Neural crest cell (in vitro differentiated cells): ENCODE data around the gene PRKCE. TPM values are rescaled to one million over a fixed set of nuclear protein-coding genes. Genes with fewer than 3 reads are reported as not detected.

ENCODE experiments used
- DNase-seq: peaks from one replicate; pipeline ENCODE4 v3.0.0; 2021; ENCODE audit warnings: low read depth, mixed read lengths, low spot score
- H3K27ac Mint-ChIP-seq: one replicate; pipeline ENCODE4 v1.8.0; 2021; ENCODE audit warnings: mild to moderate bottlenecking, mixed read lengths; ENCODE audit not compliant: unreplicated experiment
- H3K27me3 Mint-ChIP-seq: 2 replicates; pipeline ENCODE4 v1.8.0; 2021; ENCODE audit warnings: low read depth, mild to moderate bottlenecking, mixed read lengths
- H3K36me3 Mint-ChIP-seq: 2 replicates; pipeline ENCODE4 v1.8.0; 2021; ENCODE audit warnings: low read depth, mild to moderate bottlenecking, mixed read lengths
- H3K4me1 Mint-ChIP-seq: 2 replicates; pipeline ENCODE4 v1.8.0; 2021; ENCODE audit warnings: mixed read lengths
- H3K4me3 Mint-ChIP-seq: one replicate; pipeline ENCODE4 v1.8.0; 2021; ENCODE audit warnings: mild to moderate bottlenecking, mixed read lengths
- H3K9me3 Mint-ChIP-seq: 2 replicates; pipeline ENCODE4 v1.8.0; 2021; ENCODE audit warnings: mixed read lengths
- CTCF ChIP-seq: fragments of 200-600 bp; sonication (generic); conservative IDR thresholded peaks from 2 replicates; pipeline ENCODE4 v1.5.0; 2021; ENCODE audit warnings: antibody characterized with exemption, mild to moderate bottlenecking
- total RNA-seq: library from RNA; stranded (reverse); gene quantifications from 2 replicates; pipeline ENCODE4 v1.2.1, GENCODE V29; 2021

The PRKCE gene
- total RNA-seq, 1 donor from 2014 or later, result 15.6 TPM

GRCh38 chr2:45821558-45822271, 170.2 kb downstream of the PRKCE start:
- no peak for DNase-seq
- no peaks in the 10 kb centered on the region for H3K27me3 Mint-ChIP-seq
- peak overlapping the region; percentile 10 for H3K27ac Mint-ChIP-seq
- no peak for TF ChIP-seq CTCF
- peaks cover 34% of the 10 kb centered on the region for H3K4me1 Mint-ChIP-seq
- H3K36me3 Mint-ChIP-seq, result no peaks in the 10 kb centered on the region
- H3K4me3 Mint-ChIP-seq, result no peak overlapping the region
- no peaks in the 10 kb centered on the region for H3K9me3 Mint-ChIP-seq

GRCh38 chr2:45822272-45822630, 170.8 kb downstream of the PRKCE start:
- DNase-seq, result no peak
- TF ChIP-seq CTCF, result no peak
- H3K4me3 Mint-ChIP-seq, result no peak overlapping the region
- H3K4me1 Mint-ChIP-seq, result peaks cover 32% of the 10 kb centered on the region
- H3K36me3 Mint-ChIP-seq, result no peaks in the 10 kb centered on the region
- no peaks in the 10 kb centered on the region for H3K9me3 Mint-ChIP-seq
- no peak overlapping the region for H3K27ac Mint-ChIP-seq
- H3K27me3 Mint-ChIP-seq, result no peaks in the 10 kb centered on the region

DNA sequence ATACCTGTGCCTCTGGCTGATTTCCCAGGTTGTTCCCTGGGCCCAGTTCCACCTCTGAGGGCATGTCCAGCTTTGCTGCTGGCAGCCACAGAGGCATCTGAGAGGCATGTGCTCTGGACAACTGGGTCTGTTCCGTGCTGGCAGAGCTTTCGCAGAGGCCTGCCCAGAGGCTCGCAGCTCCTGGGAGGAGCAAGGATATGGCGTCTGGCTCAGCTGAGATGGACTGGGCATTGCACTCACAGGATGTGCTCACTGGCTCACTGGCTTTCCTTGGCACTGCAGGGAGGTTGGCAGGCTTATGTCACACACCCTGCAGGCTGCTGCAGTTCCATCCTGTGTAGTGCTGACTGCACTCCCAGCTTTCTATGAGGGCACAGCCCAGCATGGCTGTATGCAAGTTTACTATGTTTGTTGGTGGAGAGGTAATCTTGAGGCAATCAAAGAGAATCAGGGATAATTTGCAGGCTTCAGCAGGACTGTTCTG, 172.3 kb downstream of the PRKCE start:
- no peak for DNase-seq
- Mint-ChIP-seq H3K27ac (no peak overlapping the region), H3K9me3 (no peaks in the 10 kb centered on the region), H3K27me3 (no peaks in the 10 kb centered on the region), H3K4me3 (no peak overlapping the region), H3K4me1 (peaks cover 22% of the 10 kb centered on the region), H3K36me3 (no peaks in the 10 kb centered on the region)
- TF ChIP-seq CTCF, result no peak

GRCh38 chr2:45825001-45825651, 173.7 kb downstream of the PRKCE start:
- peaks cover 6% of the 10 kb centered on the region for H3K36me3 Mint-ChIP-seq
- TF ChIP-seq CTCF, result no peak
- H3K27me3 Mint-ChIP-seq, result no peaks in the 10 kb centered on the region
- peaks cover 4% of the 10 kb centered on the region for H3K9me3 Mint-ChIP-seq
- DNase-seq, result no peak
- no peak overlapping the region for H3K27ac Mint-ChIP-seq
- H3K4me3 Mint-ChIP-seq, result no peak overlapping the region
- H3K4me1 Mint-ChIP-seq, result peaks cover 15% of the 10 kb centered on the region

- Mint-ChIP-seq H3K9me3 (peaks cover 17% of the 10 kb centered on the region), H3K4me3 (no peak overlapping the region), H3K27ac (no peak overlapping the region)
Observed at GRCh38 chr2:45826460-45826859, 175.0 kb downstream of the PRKCE start.

More at GRCh38 chr2:45826460-45826859, 175.0 kb downstream of the PRKCE start:
- DNase-seq, result no peak
- peaks cover 12% of the 10 kb centered on the region for H3K4me1 Mint-ChIP-seq
- no peak for TF ChIP-seq CTCF
- peaks cover 19% of the 10 kb centered on the region for H3K36me3 Mint-ChIP-seq
- no peaks in the 10 kb centered on the region for H3K27me3 Mint-ChIP-seq
